GM18867 (cell line): ENCODE results near the gene SEMA6D.
"Not testable (repeated sequence)": the region's sequence is repeated elsewhere in the genome, so short reads cannot be mapped to it uniquely, and the experiment has no call there.

Experiments used
- ATAC-seq: cut with Tn5 transposase; IDR thresholded peaks from one replicate; pipeline ENCODE4 v1.9.1; 2021; ENCODE audit warnings: mild to moderate bottlenecking, moderate library complexity; ENCODE audit not compliant: unreplicated experiment

SEMA6D gene

DNA sequence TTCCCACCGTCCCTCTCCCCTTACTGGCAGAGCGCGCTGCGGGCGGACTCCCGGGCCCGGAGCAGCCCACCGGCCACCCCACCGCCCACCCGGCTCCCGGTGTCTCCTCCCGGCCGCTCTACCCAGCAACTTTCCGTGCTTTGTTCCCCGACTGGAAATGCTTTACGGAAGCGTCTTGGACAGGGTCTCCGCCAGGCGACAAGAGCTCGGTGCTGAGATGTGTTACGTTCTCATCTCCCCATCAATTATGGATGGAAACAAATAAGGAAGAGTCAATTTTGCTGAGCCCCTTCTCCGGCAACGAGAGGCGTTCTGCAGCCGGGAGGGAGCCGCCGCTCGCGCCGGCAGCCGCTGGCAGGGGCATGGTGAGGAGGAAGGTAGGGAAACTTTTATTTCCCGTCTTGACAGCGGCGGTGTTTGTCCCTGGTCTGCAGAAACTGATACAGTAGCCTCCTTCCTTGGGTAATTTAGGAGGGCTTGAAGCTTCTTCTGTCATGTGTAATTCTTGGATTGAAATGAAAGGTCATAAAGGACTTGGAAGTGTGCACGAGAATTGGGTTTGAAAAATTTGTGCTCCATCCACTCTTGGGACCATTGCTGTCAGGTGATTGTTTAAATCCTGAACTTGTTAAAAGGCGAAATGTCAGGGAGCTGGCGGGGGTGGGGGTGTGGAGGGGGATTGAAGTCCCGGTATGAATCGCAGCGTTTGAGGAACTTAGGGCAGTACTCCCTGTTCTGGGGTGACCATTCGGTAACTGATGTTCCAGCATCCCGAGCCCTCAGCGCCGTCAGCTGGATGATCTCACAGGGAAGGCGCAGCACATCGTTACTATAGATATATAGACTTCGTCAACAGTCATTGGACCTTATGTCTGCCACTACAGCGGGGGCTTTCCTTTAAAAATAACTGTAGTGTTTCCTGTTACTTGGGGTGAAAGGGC, 1.5 kb downstream of the SEMA6D start:
- no peak for ATAC-seq

- no peak for ATAC-seq
These were observed 2.4 kb downstream of the SEMA6D start for GRCh38 chr15:47719730-47720129.

DNA sequence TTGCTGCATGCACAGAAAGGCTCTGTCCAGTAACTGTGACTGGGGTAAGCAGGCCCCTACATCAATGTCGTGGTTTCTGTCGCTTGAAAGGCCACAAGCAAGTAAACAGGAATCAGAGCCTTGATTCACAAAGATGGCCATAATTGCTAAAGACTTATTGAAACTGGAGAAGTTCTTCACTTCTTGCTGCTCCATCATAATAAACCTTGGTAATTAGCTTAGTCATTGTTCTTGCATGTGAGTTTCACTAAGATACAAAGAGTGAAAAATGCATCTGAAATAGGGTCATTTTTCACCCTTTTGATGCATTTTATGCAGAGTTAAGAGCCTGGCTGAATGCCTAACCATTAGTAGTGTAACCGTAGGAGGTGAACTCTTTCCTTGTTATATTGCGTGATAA, 3.2 kb downstream of the SEMA6D start:
- ATAC-seq, result no peak

DNA sequence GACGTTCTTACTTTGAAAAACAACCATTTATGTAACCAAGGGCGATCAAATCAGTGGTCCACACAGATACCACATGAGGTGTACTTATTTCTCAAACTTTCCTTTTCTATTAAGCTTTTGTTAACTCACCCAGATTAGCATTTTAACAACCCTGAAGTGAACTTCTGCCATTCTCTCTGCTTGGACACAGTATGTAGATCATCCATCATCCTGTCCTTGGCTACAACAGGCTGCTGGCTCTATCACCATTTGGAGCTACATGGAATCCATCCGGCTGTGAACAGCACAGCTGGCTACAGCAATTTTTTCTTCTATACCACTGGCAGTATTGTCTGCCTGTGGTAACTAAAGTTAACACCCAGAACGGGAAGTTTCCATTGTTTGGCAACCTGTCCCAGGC, 4.4 kb downstream of the SEMA6D start:
- ATAC-seq, result no peak

DNA sequence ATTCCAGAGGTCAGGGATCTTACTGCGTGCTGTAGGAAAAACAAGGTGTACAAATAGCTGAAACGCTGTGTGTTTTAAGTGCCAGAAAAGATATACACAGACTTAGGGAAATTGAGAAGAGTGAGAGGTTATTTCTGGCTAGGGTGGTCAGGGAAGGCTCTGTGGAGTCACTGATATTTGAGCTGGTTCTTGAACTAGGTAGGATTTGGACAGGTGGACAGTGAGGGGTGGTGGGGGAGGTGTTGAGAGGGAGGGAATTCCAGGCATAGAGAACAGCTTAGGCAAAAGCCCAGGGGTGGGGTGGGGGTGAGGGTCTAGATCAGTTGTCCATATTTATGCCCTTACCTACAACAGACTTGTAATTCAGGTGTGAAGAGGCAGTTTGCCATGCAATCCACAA, 7.0 kb downstream of the SEMA6D start:
- no peak for ATAC-seq

DNA sequence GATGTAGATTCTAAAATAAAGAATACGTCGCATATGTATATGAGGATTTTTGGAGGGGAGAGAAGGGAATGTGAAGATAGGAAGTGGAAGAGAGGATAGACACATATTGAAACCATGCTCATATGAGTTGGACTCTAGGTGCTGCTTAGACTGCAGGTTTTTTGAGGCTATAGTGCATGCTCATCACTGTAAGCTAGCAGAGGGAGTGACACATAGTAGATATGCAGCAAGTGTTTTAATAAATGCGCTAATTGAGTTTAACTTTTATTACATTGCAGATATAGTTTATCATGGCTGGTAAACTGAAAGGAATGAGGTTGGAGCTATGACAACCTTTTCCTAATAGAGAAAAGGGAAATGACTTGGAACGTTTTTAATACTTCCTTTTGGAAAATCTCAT, 7.7 kb downstream of the SEMA6D start:
- no peak for ATAC-seq

DNA sequence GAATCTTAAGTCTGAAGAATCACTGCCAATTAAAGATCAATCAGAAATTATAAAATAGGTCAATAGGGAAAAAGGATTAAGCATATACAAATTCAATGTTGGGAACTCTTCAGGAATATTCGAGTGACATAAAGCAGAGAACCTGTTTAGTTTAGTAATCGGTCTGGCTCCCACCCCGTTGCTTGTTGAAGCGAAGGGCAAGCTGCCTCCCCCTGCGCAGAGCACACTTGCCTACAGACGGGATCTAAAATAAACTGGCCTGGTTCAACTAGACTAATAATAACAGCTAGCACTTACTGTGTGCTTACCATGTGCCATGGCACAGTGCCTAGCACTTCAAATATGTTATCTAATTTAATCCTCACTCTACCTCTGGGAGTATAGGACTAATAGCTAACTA, 8.6 kb downstream of the SEMA6D start:
- ATAC-seq, result no peak

GRCh38 chr15:47726399-47726823, 9.1 kb downstream of the SEMA6D start:
- ATAC-seq, result no peak

- ATAC-seq, result no peak
These were observed 9.8 kb downstream of the SEMA6D start for GRCh38 chr15:47727137-47727536.

DNA sequence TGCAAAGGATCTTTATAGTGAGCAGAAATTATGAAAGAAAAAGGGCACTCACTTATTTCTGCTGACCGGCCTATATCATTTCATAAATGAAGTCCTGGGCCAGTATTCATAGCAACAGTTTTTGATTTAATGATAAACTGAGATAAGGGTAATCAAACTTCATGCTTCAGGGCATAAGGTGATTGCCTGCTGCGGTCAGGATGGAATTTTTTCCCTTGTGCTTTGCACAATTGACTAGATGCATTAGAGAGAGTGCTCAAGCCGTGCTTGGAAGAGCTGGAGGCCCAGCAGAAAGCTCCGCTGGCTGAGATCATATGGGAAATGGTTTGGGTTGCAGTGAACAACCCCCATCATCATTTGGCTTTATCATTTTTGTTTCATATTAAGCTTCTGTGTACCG, 10.4 kb downstream of the SEMA6D start:
- ATAC-seq, result no peak

DNA sequence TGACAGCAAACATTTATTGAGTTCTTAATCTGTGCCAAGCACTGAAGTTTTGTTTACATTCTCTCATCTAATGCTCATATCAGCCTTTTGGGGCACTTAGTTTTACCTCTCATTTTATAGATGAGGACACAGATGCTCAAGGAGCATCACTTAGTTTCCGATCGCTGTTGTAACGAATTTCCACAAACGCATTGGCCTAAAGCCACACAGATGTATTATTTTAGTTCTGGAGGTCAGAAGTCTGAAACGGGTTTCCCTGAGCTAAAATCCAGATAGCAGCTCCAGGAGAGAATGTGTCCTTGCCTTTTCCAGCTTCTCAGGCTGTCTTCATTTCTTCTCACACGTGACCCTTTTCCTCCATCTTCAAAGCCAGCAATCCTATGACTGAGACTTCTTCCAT, 11.1 kb downstream of the SEMA6D start:
- ATAC-seq, result no peak

GRCh38 chr15:47728886-47729285, 11.6 kb downstream of the SEMA6D start:
- ATAC-seq, result no peak

- no peak for ATAC-seq
These were observed 13.9 kb downstream of the SEMA6D start for GRCh38 chr15:47731230-47731629.

DNA sequence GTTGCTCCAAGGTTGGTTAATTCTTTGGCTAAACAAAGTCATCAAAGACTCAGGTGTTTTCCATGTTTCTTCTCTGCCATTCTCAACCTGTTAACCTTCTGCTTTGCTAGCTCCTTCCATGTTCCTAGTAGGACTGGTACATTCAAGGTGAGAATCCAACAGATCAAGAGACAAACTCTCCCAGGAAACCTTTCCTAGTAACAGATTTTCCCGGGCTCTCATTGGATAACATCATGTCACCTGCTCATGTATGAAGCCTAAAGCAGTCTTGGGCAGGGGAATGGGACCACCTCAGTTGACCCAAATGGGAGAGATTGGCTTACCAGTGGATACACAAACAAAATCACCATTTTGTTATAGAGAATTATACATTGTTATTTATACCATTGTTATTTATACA, 14.9 kb downstream of the SEMA6D start:
- ATAC-seq, result no peak

GRCh38 chr15:47733085-47733484, 15.8 kb downstream of the SEMA6D start:
- ATAC-seq, result no peak

GRCh38 chr15:47736143-47736786, 19.0 kb downstream of the SEMA6D start:
- no peak for ATAC-seq

GRCh38 chr15:47737477-47737876, 20.2 kb downstream of the SEMA6D start:
- no peak for ATAC-seq

GRCh38 chr15:47738144-47738825, 21.0 kb downstream of the SEMA6D start:
- not testable (repeated sequence) for ATAC-seq

DNA sequence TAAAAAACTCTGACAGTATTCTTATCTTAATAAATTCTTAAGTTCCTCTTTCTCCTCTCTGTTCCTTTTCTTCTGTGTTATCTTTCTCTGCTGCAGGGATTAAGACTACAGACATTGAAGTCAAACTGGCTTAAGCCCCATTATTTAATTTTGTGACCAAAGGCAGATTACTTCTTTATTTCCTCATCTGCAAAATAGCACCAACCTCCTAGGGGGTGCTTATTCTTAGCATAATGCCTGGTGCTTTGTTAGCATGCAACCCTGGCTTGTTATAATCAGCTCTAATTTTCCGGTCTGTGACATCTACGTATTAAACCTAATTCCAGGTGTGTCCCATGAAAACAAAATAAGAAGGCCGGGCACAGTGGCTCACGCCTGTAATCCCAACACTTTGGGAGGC, 23.8 kb downstream of the SEMA6D start:
- ATAC-seq, result no peak

- no peak for ATAC-seq
These were observed 24.6 kb downstream of the SEMA6D start for GRCh38 chr15:47741907-47742306.

- ATAC-seq, result no peak
These were observed 25.0 kb downstream of the SEMA6D start for GRCh38 chr15:47742334-47742733.

DNA sequence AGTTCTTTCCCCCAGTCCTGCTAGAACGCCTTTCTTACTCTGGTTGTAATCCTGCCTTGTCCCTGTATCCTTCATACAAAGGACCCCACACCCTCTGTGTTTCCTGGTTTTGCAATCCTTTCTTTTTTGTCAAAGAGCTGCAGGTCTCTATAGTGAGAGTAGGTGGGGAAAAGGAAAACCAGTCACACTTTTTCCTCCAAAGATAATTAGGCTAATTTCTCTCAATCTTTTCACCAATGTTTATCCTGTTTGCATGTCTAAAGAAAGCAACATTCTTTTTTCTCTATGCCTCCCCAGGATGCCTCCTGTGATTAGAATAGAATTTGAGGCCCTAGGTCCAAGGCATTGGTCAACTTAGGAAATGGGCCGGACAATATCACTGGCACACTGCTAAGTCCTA, 25.4 kb downstream of the SEMA6D start:
- no peak for ATAC-seq
